Measurements from ENCODE around the gene KCNQ1. TPM values are rescaled to one million over a fixed set of nuclear protein-coding genes. Genes with fewer than 3 reads are reported as not detected.

KCNQ1 gene
- total and polyA plus RNA-seq, 9 of the 15 experiments (the other 6 are each of a cell fraction or from before 2014, with no cell fraction given): 0.44 TPM; not detected in 8

GRCh38 chr11:2448661-2449547 is 4.1 kb downstream of the KCNQ1 start:
- in situ Hi-C loops (cut with MboI) (no loop called here), intact Hi-C loops (cut with micrococcal nuclease) (no loop called here)
- CTCF ChIA-PET (ENCODE audit: low intra/inter-chr PET ratio): no interaction called here
- Histone ChIP-seq H3K4me3 (no peak overlapping the region), H3K9ac (ENCODE audit: insufficient read depth in 1 of 2, low read depth in 2 of 2, low read length in 2 of 2) (no peak overlapping the region), H3K36me3 (ENCODE audit: control insufficient read depth, insufficient read depth, low read length) (no peaks in the 10 kb centered on the region), H3K9me3 (replicated peaks; ENCODE audit: control insufficient read depth, insufficient read depth, low read depth, low read length) (no peaks in the 10 kb centered on the region), H2AFZ (ENCODE audit: low read depth, low read length) (no peak overlapping the region), H3K9me1 (ENCODE audit: control insufficient read depth, insufficient read depth, low read length) (no peaks in the 10 kb centered on the region), H3K79me2 (ENCODE audit: control insufficient read depth, insufficient read depth, low read length) (no peaks in the 10 kb centered on the region), H3K4me2 (ENCODE audit: insufficient read depth, low read length) (no peak overlapping the region), H3K27ac (ENCODE audit: extremely low read depth, low read depth, low read length) (no peak overlapping the region), H3K4me1 (replicated peaks in 1 of 2; ENCODE audit: control insufficient read depth in 2 of 2, insufficient read depth in 2 of 2, low read length in 2 of 2) (peaks cover 0 to 24% of the 10 kb centered on the region in 2 experiments; a peak in 2 of 5 replicates), H3K27me3 (ENCODE audit: control insufficient read depth in 2 of 2, insufficient read depth in 2 of 2, low read length in 2 of 2) (peaks cover 8 to 74% of the 10 kb centered on the region in 2 experiments; a peak in 3 of 5 replicates), H4K20me1 (replicated peaks; ENCODE audit: control insufficient read depth, insufficient read depth, low read length) (peaks cover 6% of the 10 kb centered on the region; the same call in 1 of the 2 replicates)
- DNase-seq (ENCODE audit: extremely low read depth in 1 of 4, low spot score in 3 of 4) (no peak), ATAC-seq (no peak), FAIRE-seq (no peak)
- BruUV-seq (replicated peaks): no TSS peak
- no peak for TF ChIP-seq PATZ1 (CRISPR knock-in tag; IDR thresholded peaks at IDR 0.05; ENCODE audit: borderline replicate concordance)
- 1% methylated on average over 20 of the region's 21 CpGs for WGBS (ENCODE audit: insufficient coverage, low coverage, missing lambda C conversion rate)
- POLR2A ChIA-PET: interaction anchor here (0.6 kb wide), 1 partner anchor 237 kb away, joined by 3 read pairs; no protein-coding TSS in a partner anchor
